T47D (cell line): Measurements from ENCODE around the gene CD81.
"Not testable (repeated sequence)": the region's sequence is repeated elsewhere in the genome, so short reads cannot be mapped to it uniquely, and the experiment has no call there.

Experiments
- DNase-seq, 2 experiments: peaks; one replicate each; pipeline versions ENCODE4 v3.0.0 to v3.0.0-alpha.2; 2011 to 2012; ENCODE audit warnings: low read depth in 1 of 2, low spot score in 1 of 2
- JUND ChIP-seq: IDR thresholded peaks from 2 replicates; pipeline ENCODE4 v1.6.1; 2012; ENCODE audit warnings: low read depth
- in situ Hi-C: cut with HindIII; loops from 2 replicates; pipeline ENCODE4 v1.10.0; 2016; ENCODE audit warnings: low sequenced_read_pairs, low pct_unique_long_range_greater_than_20kb

CD81 gene

GRCh38 chr11:2376751-2377451 lies at the start of gene CD81:
TSS of gene CD81 (plus strand) at chr11:2377310. CDS start at chr11:2377550, 240 bp downstream.
- TF ChIP-seq JUND: no peak

GRCh38 chr11:2328021-2328420 lies 49.1 kb upstream of the CD81 start:
- in situ Hi-C loops: no loop called here
- no peak for DNase-seq
- no peak for TF ChIP-seq JUND

More at GRCh38 chr11:2376751-2377451, at the start of gene CD81:
- in situ Hi-C loops: no loop called here
- DNase-seq: peak; percentile 41 to 42

GRCh38 chr11:2328656-2329354 lies 48.3 kb upstream of the CD81 start:
- in situ Hi-C loops: no loop called here
- TF ChIP-seq JUND: no peak
- DNase-seq: no peak

- DNase-seq: no peak
- in situ Hi-C loops: no loop called here
- TF ChIP-seq JUND: no peak
These were observed 47.6 kb upstream of the CD81 start for GRCh38 chr11:2329551-2329950.

GRCh38 chr11:2330696-2331095 lies 46.4 kb upstream of the CD81 start:
- in situ Hi-C loops: no loop called here
- DNase-seq: no peak
- no peak for TF ChIP-seq JUND

GRCh38 chr11:2331404-2331803 lies 45.7 kb upstream of the CD81 start:
- DNase-seq: no peak
- in situ Hi-C loops: no loop called here
- no peak for TF ChIP-seq JUND

- in situ Hi-C loops, DNase-seq: not testable (repeated sequence)
These were observed 44.5 kb upstream of the CD81 start for GRCh38 chr11:2332569-2332968.

GRCh38 chr11:2333486-2334205 lies 43.5 kb upstream of the CD81 start:
- in situ Hi-C loops: not testable (repeated sequence)

GRCh38 chr11:2335286-2335685 lies 41.8 kb upstream of the CD81 start:
- in situ Hi-C loops, DNase-seq: not testable (repeated sequence)

More at GRCh38 chr11:2333486-2334205, 43.5 kb upstream of the CD81 start:
- not testable (repeated sequence) for DNase-seq

- DNase-seq, in situ Hi-C loops: not testable (repeated sequence)
These were observed 38.4 kb upstream of the CD81 start for GRCh38 chr11:2338760-2339159.

GRCh38 chr11:2342557-2342956 lies 34.6 kb upstream of the CD81 start:
- no peak for TF ChIP-seq JUND
- in situ Hi-C loops: no loop called here
- DNase-seq: no peak

- no peak for TF ChIP-seq JUND
- DNase-seq: no peak
- in situ Hi-C loops: no loop called here
These were observed 34.1 kb upstream of the CD81 start for GRCh38 chr11:2342981-2343380.

GRCh38 chr11:2343502-2343901 lies 33.6 kb upstream of the CD81 start:
- in situ Hi-C loops: no loop called here

More at GRCh38 chr11:2343502-2343901, 33.6 kb upstream of the CD81 start:
- no peak for TF ChIP-seq JUND
- no peak for DNase-seq
